PFSK-1 (cell line): ENCODE results near the gene BCR.

Experiments
- POLR2AphosphoS5 ChIP-seq: IDR thresholded peaks from 2 replicates; pipeline ENCODE4 v1.6.1; 2012; ENCODE audit warnings: low read depth, mild to moderate bottlenecking, control low read depth, low read length, moderate library complexity
- SIN3A ChIP-seq: IDR thresholded peaks from 2 replicates; pipeline ENCODE4 v1.6.1; 2012; ENCODE audit warnings: mild to moderate bottlenecking, low read length, moderate library complexity, borderline replicate concordance; ENCODE audit not compliant: insufficient read depth
- TAF1 ChIP-seq: IDR thresholded peaks from 2 replicates; pipeline ENCODE4 v1.6.1; 2012; ENCODE audit warnings: low read length, control low read depth, borderline replicate concordance; ENCODE audit not compliant: insufficient read depth

GRCh38 chr22:23161574-23161973 is 18.7 kb upstream of the BCR start:
- TF ChIP-seq POLR2AphosphoS5 (no peak), SIN3A (no peak), TAF1 (no peak)
